Amygdala (tissue), 56 donors: ENCODE measurements around the gene GPR25.
A peak's percentile ranks its signal among the peaks of the same experiment; 100 is the strongest.

Source experiments
- DNase-seq, 56 donors: peaks; one replicate each; lab custom pipeline; 2025; lab: John Stamatoyannopoulos, UW

GPR25 gene

DNA sequence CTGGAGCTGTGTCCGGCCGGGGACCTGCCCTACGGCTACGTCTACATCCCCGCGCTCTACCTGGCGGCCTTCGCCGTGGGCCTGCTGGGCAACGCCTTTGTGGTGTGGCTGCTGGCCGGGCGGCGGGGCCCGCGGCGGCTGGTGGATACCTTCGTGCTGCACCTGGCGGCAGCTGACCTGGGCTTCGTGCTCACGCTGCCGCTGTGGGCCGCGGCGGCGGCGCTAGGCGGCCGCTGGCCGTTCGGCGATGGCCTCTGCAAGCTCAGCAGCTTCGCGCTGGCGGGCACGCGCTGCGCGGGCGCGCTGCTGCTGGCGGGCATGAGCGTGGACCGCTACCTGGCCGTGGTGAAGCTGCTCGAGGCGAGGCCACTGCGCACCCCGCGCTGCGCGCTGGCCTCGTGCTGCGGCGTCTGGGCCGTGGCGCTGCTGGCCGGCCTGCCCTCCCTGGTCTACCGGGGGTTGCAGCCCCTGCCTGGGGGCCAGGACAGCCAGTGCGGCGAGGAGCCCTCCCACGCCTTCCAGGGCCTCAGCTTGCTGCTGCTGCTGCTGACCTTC lies 412 bp downstream of the GPR25 start:
- DNase-seq = peak in 2 of 56 donors; percentile 10 to 11

DNA sequence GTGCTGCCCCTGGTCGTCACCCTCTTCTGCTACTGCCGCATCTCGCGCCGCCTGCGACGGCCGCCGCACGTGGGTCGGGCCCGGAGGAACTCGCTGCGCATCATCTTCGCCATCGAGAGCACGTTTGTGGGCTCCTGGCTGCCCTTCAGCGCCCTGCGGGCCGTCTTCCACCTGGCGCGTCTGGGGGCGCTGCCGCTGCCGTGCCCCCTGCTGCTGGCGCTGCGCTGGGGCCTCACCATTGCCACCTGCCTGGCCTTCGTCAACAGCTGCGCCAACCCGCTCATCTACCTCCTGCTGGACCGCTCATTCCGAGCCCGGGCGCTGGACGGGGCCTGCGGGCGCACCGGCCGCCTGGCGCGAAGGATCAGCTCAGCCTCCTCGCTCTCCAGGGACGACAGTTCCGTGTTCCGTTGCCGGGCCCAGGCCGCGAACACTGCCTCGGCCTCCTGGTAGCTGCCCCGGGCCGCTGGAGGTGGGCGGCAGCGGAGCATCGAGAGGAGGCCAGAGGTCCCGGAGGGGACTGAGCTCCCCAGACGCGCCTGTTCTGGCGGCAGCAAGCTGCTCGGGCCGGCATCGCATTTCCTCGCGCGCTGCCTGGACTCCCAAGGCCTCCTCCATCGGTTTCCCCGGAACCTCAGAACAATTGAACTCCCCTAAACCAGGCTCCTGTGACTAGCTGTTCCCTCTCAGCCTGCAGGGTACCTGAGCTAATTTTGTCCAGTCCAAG lies 1.1 kb downstream of the GPR25 start:
- DNase-seq = no peak

DNA sequence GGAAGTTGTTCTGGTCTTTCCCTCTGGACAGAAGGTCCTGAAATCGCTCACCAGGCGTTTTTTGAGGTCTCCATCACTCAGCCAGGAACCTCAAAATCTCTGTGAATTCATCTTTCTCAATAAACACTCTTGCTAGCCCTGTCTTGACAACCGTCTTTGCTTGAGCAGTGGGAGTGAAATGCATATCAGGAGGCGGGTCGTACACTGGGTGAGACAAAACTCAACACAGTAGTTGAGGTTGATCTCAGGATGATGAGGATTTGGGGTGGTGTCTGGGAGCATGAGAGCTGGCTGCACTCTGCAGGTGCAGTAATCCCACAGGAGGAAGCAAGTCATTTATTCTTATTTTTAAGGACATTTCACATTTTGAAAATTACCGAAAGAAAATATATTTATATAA lies 1.9 kb downstream of the GPR25 start:
- no peak for DNase-seq

DNA sequence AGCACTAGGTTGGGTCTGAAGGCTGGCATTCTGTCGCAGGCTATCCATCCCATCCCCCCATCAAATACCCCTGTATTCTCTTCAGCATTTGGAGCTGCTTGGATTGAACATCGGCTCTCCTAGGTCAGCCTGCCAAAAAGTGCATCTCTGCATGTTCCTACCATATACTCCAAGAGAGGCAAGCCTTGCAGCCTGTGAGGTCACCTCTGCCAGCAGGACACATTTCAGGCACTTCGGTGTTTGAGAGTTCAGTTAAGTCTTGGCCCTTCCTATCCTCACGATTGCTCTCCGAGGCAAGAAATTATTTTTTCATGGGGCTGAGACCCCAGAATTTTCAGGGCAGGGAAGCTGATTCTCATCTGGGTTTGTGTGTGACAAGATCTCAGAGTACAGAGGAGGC lies 2.6 kb downstream of the GPR25 start:
- DNase-seq = no peak

DNA sequence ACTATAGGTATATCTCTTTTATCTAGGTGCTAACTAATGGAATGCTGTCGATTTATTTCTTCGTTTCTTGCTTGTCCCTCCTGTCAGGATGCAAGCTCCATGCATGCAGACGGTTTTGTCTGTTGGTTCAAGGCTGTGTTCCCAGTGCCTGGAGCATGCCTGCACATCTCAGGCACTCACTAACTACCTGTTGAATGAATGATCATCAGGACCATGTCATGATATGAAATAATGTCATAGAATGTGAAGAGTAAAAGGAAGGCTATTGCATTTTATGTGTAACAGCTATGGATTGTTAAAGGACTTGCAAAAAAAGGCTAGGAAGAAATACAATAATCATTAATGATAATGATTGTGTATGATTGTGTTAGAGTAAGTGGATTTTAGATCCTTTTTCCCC lies 4.2 kb downstream of the GPR25 start:
- DNase-seq = no peak

DNA sequence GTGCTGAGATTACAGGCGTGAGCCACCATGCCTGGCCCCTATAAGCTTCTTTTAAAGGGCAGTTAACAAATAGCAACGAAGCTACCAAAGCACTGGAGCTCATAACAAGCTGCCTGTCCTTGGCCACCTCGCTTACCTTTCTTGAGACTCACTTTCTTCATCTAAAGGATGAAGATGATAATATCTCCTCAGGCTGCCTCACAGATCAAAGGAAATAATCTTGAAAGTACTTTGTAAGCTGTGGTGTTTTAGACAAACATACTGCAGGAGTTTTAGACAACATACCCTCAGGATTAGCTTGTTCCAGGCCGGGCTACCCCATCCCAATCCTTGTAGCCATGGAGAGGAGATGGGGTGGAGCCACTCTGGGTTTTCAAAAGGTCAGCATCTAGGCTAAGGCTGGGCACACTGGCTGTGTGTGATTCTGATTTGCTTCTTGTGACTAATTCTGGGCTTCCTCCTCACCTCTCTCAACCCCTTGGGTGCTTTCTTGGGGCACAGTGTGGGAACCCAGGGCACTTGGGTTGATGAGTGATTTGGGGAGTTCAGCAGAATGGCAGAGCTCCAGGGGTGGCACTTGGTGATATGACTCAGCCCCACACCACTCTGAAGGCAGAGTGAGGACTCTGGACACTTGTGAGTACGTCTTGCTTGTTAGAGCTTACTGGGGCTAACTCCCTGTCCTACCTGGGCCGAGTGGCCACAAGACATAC lies 5.2 kb downstream of the GPR25 start:
- DNase-seq = no peak

DNA sequence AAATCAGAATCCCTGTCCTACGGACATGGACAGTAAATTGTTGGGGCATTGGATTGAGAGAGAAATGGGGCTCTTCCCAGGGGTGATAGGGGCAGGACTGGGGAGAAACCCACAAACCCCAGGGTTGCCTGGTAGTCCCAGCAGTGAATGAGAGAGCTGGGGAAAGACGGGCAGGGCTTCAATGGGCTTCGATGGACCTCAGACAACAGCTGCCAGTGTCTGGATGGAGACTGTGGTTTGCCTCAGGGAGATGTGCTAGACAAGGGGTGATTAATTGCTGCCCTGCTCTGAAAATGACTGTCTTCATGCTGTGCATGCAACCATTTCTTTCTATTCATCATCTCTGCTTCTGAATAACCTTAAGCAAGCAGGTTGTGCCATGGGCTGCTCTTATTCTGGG lies 7.4 kb downstream of the GPR25 start:
- no peak for DNase-seq

DNA sequence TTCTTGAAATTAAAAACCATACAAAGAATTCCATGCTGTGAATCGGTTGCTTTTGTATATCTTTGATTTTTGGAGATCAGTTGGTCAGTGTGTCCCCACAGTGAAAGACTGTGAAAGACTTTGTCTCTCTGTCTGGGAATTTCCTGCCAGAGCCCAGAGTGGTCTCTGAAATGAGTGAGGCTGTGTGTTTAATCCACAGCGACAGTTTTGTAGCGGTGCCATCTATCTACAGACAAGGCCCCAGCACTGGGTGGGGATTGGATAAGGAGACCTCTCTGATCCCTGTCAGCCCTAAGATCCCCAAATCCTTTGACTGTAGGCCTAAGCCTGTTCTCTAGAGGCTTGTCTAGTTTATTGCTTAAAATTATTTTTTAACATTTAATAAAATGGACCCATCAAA lies 10.3 kb downstream of the GPR25 start:
- DNase-seq = no peak

DNA sequence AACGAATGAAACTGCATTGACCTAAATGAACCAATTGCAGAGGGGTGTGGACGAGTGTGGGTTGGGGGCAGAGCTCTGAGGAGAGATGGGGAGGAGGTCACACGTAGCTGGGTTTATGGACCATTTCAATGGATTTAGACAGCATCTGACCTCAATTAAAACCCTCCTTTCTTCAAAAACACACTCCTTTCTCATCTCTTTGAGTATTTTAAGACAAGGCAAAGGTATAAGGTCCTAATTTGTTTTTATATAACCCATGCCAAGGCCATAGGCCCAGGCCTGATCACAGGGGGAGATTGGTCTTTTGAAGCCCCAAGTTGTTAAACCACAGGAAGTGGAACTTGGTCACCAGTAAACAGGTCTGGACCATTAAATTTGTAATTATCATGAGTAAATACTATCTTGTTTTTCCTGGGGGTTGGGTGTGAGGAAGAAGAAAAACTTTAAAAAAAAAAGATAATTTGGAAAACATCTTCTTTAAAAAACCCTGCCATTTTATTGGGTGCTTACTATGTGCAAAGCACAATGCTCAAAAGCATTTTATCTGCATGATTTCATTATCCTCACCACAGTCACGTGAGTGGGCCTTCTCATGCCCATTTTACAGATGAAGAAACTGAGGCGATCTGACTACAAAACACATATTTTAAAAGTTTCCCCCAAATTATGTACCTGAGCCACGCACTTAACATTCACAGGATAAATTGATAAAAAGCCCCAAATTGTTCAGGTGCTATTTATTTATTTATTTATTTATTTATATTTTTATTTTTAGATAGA lies 13.0 kb downstream of the GPR25 start:
- no peak for DNase-seq

DNA sequence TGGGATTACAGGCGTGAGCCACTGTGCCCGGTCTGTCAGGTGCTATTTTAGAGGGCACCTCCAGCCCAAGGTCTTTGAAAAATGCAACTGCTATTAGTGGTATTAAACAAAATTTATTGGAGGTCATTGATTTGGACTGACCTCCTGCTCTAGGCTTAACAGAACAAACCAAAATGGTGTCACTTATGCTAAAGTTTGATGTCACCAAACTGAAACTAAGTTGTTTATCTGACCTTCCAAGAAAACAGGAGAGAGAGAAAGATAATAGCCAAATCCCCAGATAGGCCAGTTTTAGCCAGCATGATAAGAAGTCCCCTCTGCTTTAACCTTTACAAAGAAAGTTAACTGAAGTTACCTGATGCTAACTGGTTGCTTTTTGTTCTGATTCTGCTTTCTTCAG lies 13.8 kb downstream of the GPR25 start:
- no peak for DNase-seq

DNA sequence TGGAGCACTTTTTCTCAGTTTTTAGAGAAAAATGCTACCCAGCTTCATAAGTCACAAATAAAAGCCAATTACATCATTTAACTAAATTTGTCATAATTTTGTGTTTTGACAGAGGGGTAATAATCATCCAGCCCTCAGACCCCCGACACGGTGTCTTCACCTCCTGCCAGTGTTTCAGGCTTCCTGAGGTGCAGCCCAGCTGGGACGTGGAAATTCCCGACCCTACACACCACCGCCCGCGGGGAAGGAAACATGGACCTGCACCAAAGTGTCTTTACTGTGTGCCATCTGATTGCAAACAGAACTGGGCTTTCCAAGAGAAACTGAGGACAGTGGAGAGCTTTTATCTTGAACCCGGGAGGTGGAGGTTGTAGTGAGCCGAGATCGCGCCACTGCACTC lies 14.3 kb downstream of the GPR25 start:
- DNase-seq = no peak

DNA sequence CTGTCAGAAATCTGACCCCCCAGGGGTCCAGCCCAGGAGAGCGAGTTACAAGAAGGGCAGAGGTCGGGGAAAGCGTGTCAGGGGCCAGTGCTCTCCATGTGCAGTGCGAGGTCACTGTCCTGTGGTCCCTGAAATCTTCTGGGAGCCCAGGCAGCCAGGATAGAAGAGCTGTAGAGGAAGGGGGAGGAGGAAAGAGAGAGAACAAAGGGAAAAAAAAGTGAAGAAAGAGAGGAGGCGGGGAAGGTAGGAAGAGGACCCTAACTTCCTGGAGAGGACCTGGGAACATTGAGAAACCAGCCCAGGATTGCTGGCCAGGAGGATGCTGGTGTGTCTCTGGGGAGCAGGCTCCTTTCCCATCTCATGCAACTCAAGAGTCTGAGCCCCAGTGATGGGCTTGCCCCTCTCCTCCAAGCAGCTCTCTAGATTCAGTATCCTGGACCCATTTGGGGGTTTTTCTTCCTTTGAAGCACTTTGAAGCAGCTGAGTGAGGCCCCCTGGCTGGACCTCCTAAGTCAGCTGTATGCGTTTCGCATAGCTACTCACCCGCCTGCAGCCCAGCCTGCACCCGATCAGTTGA lies 15.1 kb downstream of the GPR25 start:
- no peak for DNase-seq

DNA sequence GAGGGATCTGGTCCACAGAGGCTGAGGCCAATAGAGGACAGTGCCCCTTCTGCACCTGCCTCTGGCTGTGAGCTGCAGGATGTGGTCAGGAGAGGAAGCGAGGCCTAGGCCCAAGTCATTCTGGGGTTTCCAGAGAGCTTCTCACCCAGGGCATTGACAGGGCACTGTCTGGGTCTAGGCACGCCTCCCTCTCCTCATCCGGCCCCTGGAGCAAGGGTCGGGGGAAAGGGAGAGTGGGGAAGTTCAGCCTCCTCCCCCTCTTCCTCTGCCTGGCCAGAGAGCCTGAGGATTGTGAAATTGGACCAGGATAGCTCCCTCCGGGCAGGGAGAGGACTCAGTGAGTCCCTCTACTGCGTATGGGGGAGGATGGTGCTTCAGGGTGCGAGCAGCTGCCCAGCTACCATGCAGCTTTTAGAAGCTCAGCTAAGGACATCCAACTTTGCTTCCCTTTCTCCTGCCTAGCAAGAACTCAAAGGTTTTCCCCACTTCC lies 15.6 kb downstream of the GPR25 start:
- DNase-seq = no peak

DNA sequence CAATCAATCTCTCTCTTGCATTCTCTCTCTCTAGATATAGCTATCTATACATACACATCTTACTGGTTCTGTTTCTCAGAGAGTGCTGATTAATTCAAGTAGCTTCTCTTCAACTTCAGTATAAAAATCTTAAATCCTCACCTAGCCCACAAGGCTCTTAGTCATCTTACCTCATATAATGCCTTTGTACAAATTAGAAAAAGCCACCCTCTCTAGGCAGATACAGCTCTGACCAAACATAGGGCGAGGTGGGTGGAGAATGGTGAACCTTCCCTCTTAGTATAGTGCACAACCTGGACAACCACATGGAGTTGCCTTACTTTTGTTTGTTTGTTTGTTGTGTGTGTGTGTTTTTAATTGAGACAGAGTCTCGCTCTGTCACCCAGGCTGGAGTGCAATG lies 16.8 kb downstream of the GPR25 start:
- DNase-seq = no peak

DNA sequence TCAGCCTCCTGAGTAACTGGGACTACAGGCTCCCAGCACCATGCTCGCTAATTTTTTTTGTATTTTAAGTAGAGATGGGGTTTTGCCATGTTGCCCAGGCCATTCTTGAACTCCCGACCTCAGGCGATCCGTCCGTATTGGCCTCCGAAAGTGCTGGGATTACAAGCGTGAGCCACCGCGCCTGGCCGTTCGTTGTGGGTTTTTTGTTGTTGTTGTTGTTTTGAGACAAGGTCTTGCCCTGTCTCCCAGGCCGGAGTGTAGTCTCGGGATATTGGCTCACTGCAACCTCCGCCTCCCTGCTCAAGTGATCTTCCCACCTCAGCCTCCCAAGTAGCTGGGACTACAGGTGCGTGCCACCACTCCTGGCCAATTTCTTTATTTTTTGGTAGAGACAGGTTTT lies 17.2 kb downstream of the GPR25 start:
- DNase-seq = no peak

DNA sequence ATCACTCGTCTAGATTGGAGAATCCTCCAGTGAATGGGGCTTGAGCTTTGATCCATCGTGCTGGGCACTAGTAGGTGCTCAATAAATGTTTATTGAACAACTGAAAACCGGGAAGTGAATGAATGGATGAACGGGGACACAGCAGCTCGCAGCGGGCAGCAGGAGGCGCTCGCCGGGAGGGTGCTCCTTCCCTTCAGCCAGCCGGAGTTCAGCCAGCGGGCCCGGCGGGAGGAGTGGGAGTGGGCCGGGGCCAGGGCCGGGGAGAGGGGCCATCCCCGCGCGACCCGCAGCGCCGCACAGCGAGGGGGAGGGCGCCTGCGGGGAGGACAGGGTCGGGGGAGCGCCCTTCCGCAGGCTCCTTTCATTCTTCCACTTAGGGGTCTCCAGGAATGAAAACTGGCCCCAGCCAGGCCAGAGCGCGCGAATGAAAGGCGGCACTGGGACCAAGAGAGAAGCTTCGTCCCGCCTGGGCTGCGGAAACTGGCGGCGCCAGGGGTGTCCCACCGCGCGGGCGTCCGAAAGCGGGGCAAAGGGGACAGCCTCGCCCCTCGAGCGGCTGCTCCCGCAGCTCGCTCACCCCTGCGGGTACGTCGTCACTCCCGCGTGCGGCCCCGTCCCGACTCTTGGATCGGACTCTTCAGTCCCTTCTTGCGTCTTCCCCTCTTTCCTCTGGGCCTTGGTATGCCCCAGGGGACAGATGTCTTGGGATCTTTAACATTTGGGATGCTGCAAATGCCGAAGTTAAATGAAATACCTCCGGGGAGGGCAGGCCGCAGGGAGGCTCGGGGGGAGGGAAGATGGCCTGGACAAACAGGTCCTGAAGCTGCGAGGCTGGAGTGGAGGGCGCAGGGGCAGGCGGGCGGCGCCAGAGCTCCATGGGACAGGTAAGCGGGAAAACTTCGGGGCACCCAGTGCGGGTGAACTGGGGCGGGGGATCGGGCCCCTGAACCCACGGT lies 18.3 kb downstream of the GPR25 start:
- peak in 11 of 56 donors; percentile 19 to 60 (median 40) for DNase-seq

DNA sequence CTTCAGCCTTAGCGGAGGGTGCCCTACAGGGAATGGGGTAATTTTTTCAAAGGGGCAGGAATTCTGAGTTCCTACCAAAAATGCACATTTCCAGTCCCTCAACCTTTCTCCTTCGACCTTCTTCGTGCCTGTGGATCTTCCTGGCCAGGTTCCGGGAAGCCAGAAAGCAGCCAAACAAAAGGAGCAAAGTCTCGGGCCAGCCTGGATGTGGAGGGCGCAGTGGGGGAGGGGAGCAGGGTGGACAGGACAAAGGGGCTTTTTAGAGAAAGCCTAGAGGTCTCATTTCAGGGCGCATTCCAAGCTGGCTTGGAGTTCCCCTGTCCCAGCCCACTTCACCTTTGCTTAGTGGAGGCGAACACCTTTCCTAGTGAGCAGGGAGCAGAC lies 19.0 kb downstream of the GPR25 start:
- DNase-seq = peak in 2 of 56 donors; percentile 6 to 36

DNA sequence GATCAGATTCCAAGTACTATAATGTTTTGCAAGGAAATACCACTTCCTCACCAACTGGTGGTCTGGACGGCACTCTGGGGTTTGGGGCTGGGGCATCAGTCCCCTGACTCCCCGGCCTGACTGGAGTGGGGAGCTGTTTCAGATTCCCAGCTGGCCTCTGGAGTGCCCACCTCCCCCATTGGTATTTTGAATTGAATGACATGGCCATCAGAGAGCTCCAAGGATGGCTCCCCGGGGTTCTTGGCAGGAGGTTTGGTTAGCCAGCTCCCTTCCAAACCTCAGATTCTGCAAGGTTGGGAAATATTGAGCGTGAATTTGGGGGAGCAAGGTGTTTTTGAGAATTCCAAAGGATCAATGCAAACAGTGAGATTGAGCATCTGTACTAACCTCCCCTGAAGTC lies 19.8 kb downstream of the GPR25 start:
- DNase-seq = no peak

DNA sequence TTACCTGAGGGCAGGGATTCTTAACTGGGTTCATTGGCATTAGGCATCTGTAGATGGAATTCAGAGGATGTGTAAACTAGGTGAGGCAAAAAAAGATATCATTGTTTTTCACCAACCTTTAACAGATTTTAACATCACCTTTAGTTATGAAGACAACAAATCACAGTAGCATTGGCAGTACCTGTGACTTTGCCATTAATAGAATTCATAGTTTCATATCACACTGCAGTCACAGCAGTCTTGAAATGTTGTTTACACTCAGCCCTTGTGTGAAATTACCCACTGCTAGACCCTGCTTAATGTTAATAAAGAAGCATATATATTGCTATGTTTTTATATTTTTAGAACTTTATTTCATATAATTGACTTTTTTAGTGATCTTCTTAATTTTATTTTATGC lies 20.2 kb downstream of the GPR25 start:
- DNase-seq = no peak
